H1 (cell line): ENCODE results near the gene TACC2. TPM values are rescaled to one million over a fixed set of nuclear protein-coding genes. Genes with fewer than 3 reads are reported as not detected.

Source experiments
- CTCF ChIA-PET: fragments of 300-600 bp; sonication (Branson Sonifier 250); formaldehyde crosslinking; loops from one replicate; lab custom pipeline; 2021; ENCODE audit not compliant: partially characterized antibody; lab: Charles Lee
- POLR2A ChIA-PET: fragments of 300-600 bp; sonication (Branson Sonifier 250); formaldehyde crosslinking; loops from one replicate; lab custom pipeline; 2021; ENCODE audit warnings: inconsistent platforms; ENCODE audit not compliant: partially characterized antibody; lab: Charles Lee
- DNase-seq, 2 experiments: peaks; one replicate each; pipeline versions ENCODE4 v3.0.0 to v3.0.0-alpha.2; 2010 to 2022; ENCODE audit warnings: low spot score in 2 of 2, low read depth in 1 of 2, mixed read lengths in 1 of 2
- FAIRE-seq: peaks from 2 replicates; lab custom pipeline; 2011; peaks lifted over from hg19 to GRCh38; lab: Jason Lieb, UNC
- H2AFZ ChIP-seq: 2 replicates; pipeline ENCODE4 v1.8.1; 2012; ENCODE audit warnings: low read length, inconsistent platforms
- H2AK5ac ChIP-seq: 2 replicates; pipeline ENCODE4 v1.6.1; 2013; ENCODE audit warnings: low read depth, low read length
- H2BK120ac ChIP-seq: replicated peaks from 2 replicates; pipeline ENCODE3; 2013; ENCODE audit warnings: low read depth, low read length, inconsistent platforms
- H2BK12ac ChIP-seq: 2 replicates; pipeline ENCODE4 v1.6.1; 2013; ENCODE audit warnings: low read depth, low read length
- H2BK15ac ChIP-seq: 2 replicates; pipeline ENCODE4 v1.6.1; 2013; ENCODE audit warnings: low read length
- H2BK20ac ChIP-seq: 2 replicates; pipeline ENCODE4 v1.6.1; 2013; ENCODE audit warnings: low read length
- H2BK5ac ChIP-seq: 2 replicates; pipeline ENCODE4 v1.6.1; 2013; ENCODE audit warnings: low read depth, low read length
- H3K14ac ChIP-seq: 2 replicates; pipeline ENCODE4 v1.6.1; 2013; ENCODE audit warnings: inconsistent platforms; ENCODE audit not compliant: insufficient read length
- H3K18ac ChIP-seq: 2 replicates; pipeline ENCODE4 v1.6.1; 2013; ENCODE audit warnings: low read length; ENCODE audit errors: extremely low read depth
- H3K23ac ChIP-seq: 2 replicates; pipeline ENCODE4 v1.6.1; 2013; ENCODE audit warnings: inconsistent platforms; ENCODE audit not compliant: insufficient read length
- H3K23me2 ChIP-seq: 2 replicates; pipeline ENCODE4 v1.6.1; 2013; ENCODE audit warnings: low read depth, low read length
- H3K27ac ChIP-seq: 2 replicates; pipeline ENCODE4 v1.6.1; 2011; ENCODE audit warnings: low read depth, low read length, inconsistent platforms
- H3K27me3 ChIP-seq, 4 experiments: replicated peaks in 1 of 4; 1 replicate in 1 of 4; 2 replicates in 3 of 4; pipeline versions ENCODE4 v1.6.1 to v1.8.1; 2011 to 2013; ENCODE audit warnings: low read length in 3 of 4, mild to moderate bottlenecking in 3 of 4, inconsistent platforms in 2 of 4, mixed read lengths in 2 of 4, moderate library complexity in 1 of 4; ENCODE audit not compliant: control insufficient read depth in 3 of 4, insufficient read depth in 3 of 4; ENCODE audit errors: extremely low read depth in 1 of 4
- H3K36me3 ChIP-seq, 4 experiments: 2 replicates each; pipeline versions ENCODE4 v1.6.1 to v1.8.1; 2011 to 2013; ENCODE audit warnings: mild to moderate bottlenecking in 4 of 4, low read length in 3 of 4, moderate library complexity in 2 of 4, control low read depth in 1 of 4, inconsistent platforms in 1 of 4; ENCODE audit not compliant: insufficient read depth in 4 of 4, control insufficient read depth in 2 of 4
- H3K4ac ChIP-seq: replicated peaks from 2 replicates; pipeline ENCODE3; 2013; ENCODE audit warnings: low read length, low read depth, mixed read lengths, inconsistent platforms; ENCODE audit not compliant: insufficient read length
- H3K4me1 ChIP-seq, 4 experiments: replicated peaks in 1 of 4; 1 replicate in 1 of 4; 2 replicates in 3 of 4; pipeline versions ENCODE4 v1.6.1 to v1.8.1; 2011 to 2013; ENCODE audit warnings: low read length in 3 of 4, inconsistent platforms in 2 of 4, mixed read lengths in 1 of 4; ENCODE audit not compliant: insufficient read depth in 4 of 4, control insufficient read depth in 3 of 4
- H3K4me2 ChIP-seq, 2 experiments: 2 replicates each; pipeline versions ENCODE4 v1.6.1 to v1.8.1; 2011 to 2013; ENCODE audit warnings: low read depth in 2 of 2, low read length in 2 of 2, control low read depth in 1 of 2, inconsistent platforms in 1 of 2, mild to moderate bottlenecking in 1 of 2; ENCODE audit not compliant: insufficient read depth in 1 of 2
- H3K4me3 ChIP-seq, 4 experiments: fragments of 200-600, 300-600 bp in 1 of 4; sonication (generic), shearing (Covaris generic), sonication (Bioruptor Twin) in 1 of 4; 2 replicates each; pipeline versions ENCODE4 v1.5.1 to v1.8.1; 2011 to 2016; ENCODE audit warnings: low read length in 4 of 4, low read depth in 3 of 4, control low read depth in 2 of 4, inconsistent platforms in 2 of 4, mild to moderate bottlenecking in 2 of 4, mixed read lengths in 1 of 4, moderate library complexity in 1 of 4; ENCODE audit not compliant: insufficient read depth in 2 of 4; ENCODE audit errors: extremely low read depth in 1 of 4
- H3K56ac ChIP-seq: replicated peaks from 2 replicates; pipeline ENCODE3; 2013; ENCODE audit warnings: low read depth, mild to moderate bottlenecking, mixed read lengths, low read length, inconsistent platforms; ENCODE audit not compliant: insufficient read length
- H3K79me1 ChIP-seq: 2 replicates; pipeline ENCODE4 v1.6.1; 2013; ENCODE audit warnings: low read depth, low read length, control low read depth
- H3K79me2 ChIP-seq, 2 experiments: 2 replicates each; pipeline versions ENCODE4 v1.6.1 to v1.8.1; 2012 to 2013; ENCODE audit warnings: low read length in 2 of 2, mild to moderate bottlenecking in 2 of 2, inconsistent platforms in 1 of 2; ENCODE audit not compliant: insufficient read depth in 2 of 2, control insufficient read depth in 1 of 2
- H3K9ac ChIP-seq, 4 experiments: replicated peaks in 1 of 4; 1 replicate in 1 of 4; 2 replicates in 3 of 4; pipeline versions ENCODE4 v1.6.1 to v1.8.1; 2011 to 2013; ENCODE audit warnings: low read depth in 3 of 4, low read length in 3 of 4, control low read depth in 2 of 4, mild to moderate bottlenecking in 2 of 4, moderate library complexity in 2 of 4, inconsistent platforms in 1 of 4; ENCODE audit errors: extremely low read depth in 1 of 4
- H3K9me3 ChIP-seq, 2 experiments: 2 replicates each; pipeline versions ENCODE4 v1.6.1 to v1.8.1; 2012 to 2013; ENCODE audit warnings: mild to moderate bottlenecking in 2 of 2, moderate library complexity in 2 of 2, control low read depth in 1 of 2, inconsistent platforms in 1 of 2, low read depth in 1 of 2, low read length in 1 of 2, mixed read lengths in 1 of 2; ENCODE audit not compliant: insufficient read depth in 2 of 2
- H4K20me1 ChIP-seq, 2 experiments: replicated peaks in 1 of 2; 2 replicates each; pipeline versions ENCODE3 to v1.8.1; 2011 to 2013; ENCODE audit warnings: inconsistent platforms in 2 of 2, low read length in 2 of 2, mild to moderate bottlenecking in 1 of 2; ENCODE audit not compliant: insufficient read depth in 2 of 2, control insufficient read depth in 1 of 2
- H4K5ac ChIP-seq: 2 replicates; pipeline ENCODE4 v1.6.1; 2013; ENCODE audit warnings: low read length, low read depth, mixed read lengths, inconsistent platforms; ENCODE audit not compliant: insufficient read length
- H4K8ac ChIP-seq: 2 replicates; pipeline ENCODE4 v1.8.0; 2013; ENCODE audit warnings: mild to moderate bottlenecking, moderate library complexity, low read length, inconsistent platforms; ENCODE audit not compliant: insufficient read depth; ENCODE audit errors: extremely low read depth
- H4K91ac ChIP-seq: replicated peaks from 2 replicates; pipeline ENCODE3; 2013; ENCODE audit warnings: low read length, mixed read lengths, inconsistent platforms; ENCODE audit not compliant: insufficient read length
- BACH1 ChIP-seq: IDR thresholded peaks from 2 replicates; pipeline ENCODE4 v1.6.1; 2012; ENCODE audit warnings: low read length, improper control_type of control experiment
- CHD2 ChIP-seq: IDR thresholded peaks from 2 replicates; pipeline ENCODE4 v1.6.1; 2012; ENCODE audit warnings: low read length, improper control_type of control experiment
- PHF8 ChIP-seq: fragments of 200-600 bp; sonication (generic); conservative IDR thresholded peaks from 2 replicates; pipeline ENCODE4 v1.7.1; 2012; ENCODE audit warnings: low read depth, mild to moderate bottlenecking, inconsistent platforms, low read length, moderate library complexity
- POLR2A ChIP-seq, 2 experiments: IDR thresholded peaks; 1 replicate in 1 of 2; 2 replicates in 1 of 2; pipeline ENCODE4 v1.6.1; 2011; ENCODE audit warnings: low read depth in 2 of 2, low read length in 2 of 2, mild to moderate bottlenecking in 2 of 2; ENCODE audit errors: control extremely low read depth in 1 of 2
- POLR2AphosphoS5 ChIP-seq: IDR thresholded peaks from 2 replicates; pipeline ENCODE4 v1.6.1; 2011; ENCODE audit warnings: low read depth, low read length
- RFX5 ChIP-seq: IDR thresholded peaks from 2 replicates; pipeline ENCODE4 v1.6.1; 2011; ENCODE audit warnings: low read depth, low read length, improper control_type of control experiment, borderline replicate concordance
- RXRA ChIP-seq: IDR thresholded peaks from 2 replicates; pipeline ENCODE4 v1.6.1; 2011; ENCODE audit warnings: low read depth, mild to moderate bottlenecking, low read length, moderate library complexity; ENCODE audit not compliant: insufficient read depth
- SAP30 ChIP-seq: fragments of 300-600 bp; sonication (generic); IDR thresholded peaks from 2 replicates; pipeline ENCODE4 v1.7.1; 2012; ENCODE audit warnings: low read length, moderate library complexity, mild to moderate bottlenecking, inconsistent platforms; ENCODE audit not compliant: insufficient read depth, insufficient replicate concordance
- SIRT6 ChIP-seq: IDR thresholded peaks from one replicate; pipeline ENCODE4 v1.7.1; 2012; ENCODE audit warnings: low read length, inconsistent platforms
- SIX5 ChIP-seq: IDR thresholded peaks from 2 replicates; pipeline ENCODE4 v1.6.1; 2011; ENCODE audit warnings: mild to moderate bottlenecking, low read depth, low read length
- TAF7 ChIP-seq: optimal IDR thresholded peaks from 2 replicates; pipeline ENCODE3; 2011; ENCODE audit warnings: low read depth, mild to moderate bottlenecking, inconsistent platforms, low read length, moderate library complexity, borderline replicate concordance
- WGBS, 2 experiments: shearing (Covaris generic) in 1 of 2; methylation state at CpG; one replicate each; pipeline versions ENCODE4 v1.1.6 to v1.1.7; 2013 to 2015; ENCODE audit warnings: low lambda C conversion rate in 2 of 2, mixed read lengths in 2 of 2, inconsistent platforms in 1 of 2, low coverage in 1 of 2, missing lambda C conversion rate in 1 of 2; ENCODE audit not compliant: insufficient replicate concordance in 2 of 2, insufficient coverage in 1 of 2, insufficient read length in 1 of 2; ENCODE audit errors: extremely low coverage in 1 of 2, missing lambda C conversion rate in 1 of 2; 5-methylcytosine and 5-hydroxymethylcytosine counted together
- polyA plus RNA-seq, 7 experiments: library from polyadenylated mRNA; depleted of rRNA in 3 of 7; stranded (reverse) in 5 of 7; unstranded in 2 of 7; fragments of >200 nt in 5 of 7; fragments of 200-250 nt in 2 of 7; gene quantifications; 1 replicate in 5 of 7; 2 replicates in 1 of 7; 4 replicates in 1 of 7; pipeline versions ENCODE4 v1.2.1 to v1.2.3, GENCODE V29; 2011 to 2013; ENCODE audit warnings: missing spikeins in 2 of 7, mixed read lengths in 2 of 7
- total RNA-seq: library from RNA; stranded (reverse); fragmentation: NEBNext Ultra II Directional; extraction: Animal tissue kit (Norgen Biotek cat#: 25700); gene quantifications from 2 replicates; pipeline ENCODE4 v1.2.1, GENCODE V29; 2021

Gene TACC2
- total and polyA plus RNA-seq, 2 of the 8 experiments (the other 6 are each of a cell fraction or from before 2014, with no cell fraction given), result 21.2 to 46.6 TPM

GRCh38 chr10:122164023-122164601, 175.1 kb downstream of the TACC2 start:
- Histone ChIP-seq H4K20me1 (peaks cover 4 to 19% of the 10 kb centered on the region in 2 experiments), H3K56ac (peak overlapping the region; percentile 73), H2BK20ac (0 out of 2 replicates have a peak overlapping the region, but pooled peaks have one; percentile 80), H3K23me2 (peaks cover 12% of the 10 kb centered on the region), H2AK5ac (peak overlapping the region; percentile 79; the same call in 1 of the 2 replicates), H3K4me2 (peak overlapping the region; percentile 95 to 98), H3K18ac (peak overlapping the region; percentile 97), H3K23ac (no peak overlapping the region), H4K8ac (peak overlapping the region; percentile 47; the same call in 1 of the 2 replicates), H3K4ac (peak overlapping the region; percentile 29), H3K27me3 (peaks cover 0 to 2% (median 0%) of the 10 kb centered on the region in 4 experiments; a peak in 1 of 7 replicates), H2AFZ (no peak overlapping the region), H3K4me3 (peak overlapping the region; percentile 73 to 87 (median 84)), H3K79me2 (peaks cover 6 to 52% of the 10 kb centered on the region in 2 experiments; a peak in 3 of 4 replicates), H3K27ac (peak overlapping the region; percentile 84; the same call in 1 of the 2 replicates), H2BK12ac (peak overlapping the region; percentile 77; the same call in 1 of the 2 replicates), H2BK5ac (no peak overlapping the region; the same call in 1 of the 2 replicates), H4K5ac (peak overlapping the region; percentile 68), H3K36me3 (peaks cover 0 to 3% (median 0%) of the 10 kb centered on the region in 4 experiments; a peak in 1 of 8 replicates), H3K14ac (no peak overlapping the region), H3K9me3 (no peaks in the 10 kb centered on the region), H2BK120ac (no peak overlapping the region), H3K79me1 (peaks cover 20% of the 10 kb centered on the region), H2BK15ac (peak overlapping the region; percentile 36; the same call in 1 of the 2 replicates), H3K4me1 (peaks cover 11 to 45% (median 27%) of the 10 kb centered on the region in 4 experiments), H4K91ac (peak overlapping the region; percentile 59), H3K9ac (peak overlapping the region; percentile 76 to 91 (median 88))
- ChIA-PET POLR2A (interaction anchor here (0.9 to 12.6 kb wide), 10 partner anchors 9 to 56 kb away, joined by 3 to 237 read pairs (median 6); no protein-coding TSS in a partner anchor), CTCF (interaction anchor here (0.9 to 4.1 kb wide), 10 partner anchors 9 to 44 kb away, joined by 3 to 36 read pairs (median 6); no protein-coding TSS in a partner anchor)
- no peak for TF ChIP-seq RXRA
- no peak for TF ChIP-seq BACH1
- peak; percentile 41 for TF ChIP-seq POLR2AphosphoS5
- 0 out of 3 replicates have a peak, but pooled peaks of 1 of the 2 experiments have one; percentile 12 for TF ChIP-seq POLR2A (IDR thresholded peaks at IDR 0.05; ENCODE audit: control extremely low read depth in 1 of 2, low read depth in 2 of 2, low read length in 2 of 2)
- TF ChIP-seq SIRT6, result no peak
- no peak for TF ChIP-seq CHD2
- TF ChIP-seq TAF7, result peak; percentile 40
- TF ChIP-seq SIX5, result no peak
- peak; percentile 19 for TF ChIP-seq SAP30
- no peak for TF ChIP-seq RFX5
- 0 out of 2 replicates have a peak, but pooled peaks have one; percentile 3 for TF ChIP-seq PHF8
- WGBS, 2 experiments, result 4% methylated on average over 25 of the region's 25 CpGs; no CpG with 5 or more reads in 1 of the 2 experiments
- FAIRE-seq (no peak), DNase-seq (no peak)
